HG02571 (cell line): ENCODE measurements around the gene ADAT3.

Experiments
- ATAC-seq: cut with Tn5 transposase; IDR thresholded peaks from one replicate; pipeline ENCODE4 v1.9.1; 2021; ENCODE audit warnings: mild to moderate bottlenecking, moderate library complexity; ENCODE audit not compliant: unreplicated experiment

The ADAT3 gene

DNA sequence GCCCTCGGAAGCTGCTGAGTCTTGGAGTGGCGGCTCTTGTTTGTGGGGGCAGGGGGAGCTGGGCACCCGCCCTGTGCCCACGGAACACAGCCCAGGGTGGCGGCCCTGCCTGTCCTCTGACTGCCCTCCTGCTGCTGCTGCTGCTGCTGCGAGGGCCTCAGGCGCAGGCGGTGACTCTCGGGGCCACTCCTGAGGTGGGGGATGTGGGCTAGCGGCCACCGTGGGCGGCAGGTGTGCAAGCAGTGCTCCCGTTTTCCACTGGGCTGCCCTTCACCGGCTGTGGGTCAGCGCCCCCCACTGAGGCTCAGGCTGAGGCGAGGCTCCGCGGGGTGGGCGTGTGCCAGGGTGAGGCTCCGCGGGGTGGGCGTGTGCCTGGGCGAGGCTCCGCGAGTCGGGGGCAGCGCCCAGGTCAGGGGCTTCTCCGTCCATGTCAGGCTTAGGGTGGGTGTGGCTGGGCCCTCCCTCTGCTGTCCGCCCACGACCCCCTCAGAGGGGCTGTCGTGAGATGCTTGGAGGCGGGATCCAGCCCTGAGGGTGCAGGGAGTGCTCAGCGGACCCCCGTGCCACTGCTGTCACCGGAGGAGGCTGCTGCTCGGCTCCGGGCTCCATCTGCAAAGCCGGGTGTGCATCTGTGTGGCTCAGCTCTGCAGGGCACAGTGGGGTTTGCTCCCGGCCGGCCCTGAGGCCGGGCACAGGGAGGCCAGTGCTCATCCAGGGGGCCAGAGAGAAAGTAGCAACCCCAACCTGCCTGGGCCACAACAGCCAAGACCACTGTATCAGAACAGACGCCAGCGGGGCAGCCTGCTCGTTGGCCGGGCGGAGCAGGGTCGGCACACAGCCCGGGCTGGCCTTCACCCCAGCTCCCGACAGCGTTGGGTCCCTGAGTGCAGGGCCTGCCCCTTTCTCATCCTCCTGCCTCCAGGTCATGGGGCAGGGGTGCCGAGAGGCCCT, 50.2 kb downstream of the ADAT3 start:
- ATAC-seq: no peak

DNA sequence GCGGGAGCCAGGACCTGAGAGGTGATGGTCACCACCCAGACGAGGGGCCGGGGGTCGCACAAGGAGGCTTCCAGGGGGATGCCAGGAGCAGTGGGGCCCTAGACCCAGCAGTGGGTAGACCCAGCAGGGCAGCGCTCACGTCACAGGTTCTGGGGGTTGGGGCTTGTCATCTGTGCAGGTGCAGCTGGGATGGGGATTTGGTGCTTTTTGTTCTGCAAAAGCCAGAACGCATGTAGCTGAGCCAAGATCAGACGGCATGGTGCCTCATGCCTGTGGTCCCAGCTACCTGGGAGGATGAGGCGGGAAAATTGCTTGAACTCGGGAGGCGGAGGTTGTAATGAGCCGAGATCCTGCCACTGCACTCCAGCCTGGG, 50.9 kb downstream of the ADAT3 start:
- no peak for ATAC-seq

DNA sequence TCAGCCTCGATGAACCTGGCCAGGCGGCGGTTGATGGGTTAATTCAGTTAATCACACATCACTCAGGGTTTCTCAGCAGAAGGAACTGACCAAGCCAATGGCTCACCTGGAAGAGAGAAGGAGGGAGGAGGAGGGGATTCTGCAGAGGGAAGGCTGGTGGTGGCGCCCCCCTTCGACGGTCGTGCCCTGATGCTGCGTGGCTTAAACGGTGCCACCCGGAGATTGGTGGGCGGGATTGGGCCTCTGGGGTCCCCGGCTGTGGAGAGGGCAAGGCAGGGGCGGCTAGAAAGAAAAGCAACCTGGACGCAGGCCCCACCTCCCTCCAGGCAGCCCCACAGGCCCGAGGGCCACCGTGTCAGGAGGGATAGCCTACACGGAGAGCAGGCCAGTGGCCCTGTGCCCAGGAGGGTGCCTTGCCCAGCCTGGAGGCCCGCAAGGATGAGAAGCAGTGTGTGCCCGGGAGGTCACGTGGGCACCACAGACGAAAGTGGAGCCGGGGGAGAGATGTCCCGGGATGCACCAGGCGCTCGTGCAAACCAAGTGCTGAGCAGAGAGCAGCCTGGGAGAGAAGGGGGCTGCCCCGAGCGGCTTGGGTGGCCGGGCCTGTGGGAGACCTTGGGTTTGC, 51.8 kb downstream of the ADAT3 start:
- ATAC-seq: no peak

DNA sequence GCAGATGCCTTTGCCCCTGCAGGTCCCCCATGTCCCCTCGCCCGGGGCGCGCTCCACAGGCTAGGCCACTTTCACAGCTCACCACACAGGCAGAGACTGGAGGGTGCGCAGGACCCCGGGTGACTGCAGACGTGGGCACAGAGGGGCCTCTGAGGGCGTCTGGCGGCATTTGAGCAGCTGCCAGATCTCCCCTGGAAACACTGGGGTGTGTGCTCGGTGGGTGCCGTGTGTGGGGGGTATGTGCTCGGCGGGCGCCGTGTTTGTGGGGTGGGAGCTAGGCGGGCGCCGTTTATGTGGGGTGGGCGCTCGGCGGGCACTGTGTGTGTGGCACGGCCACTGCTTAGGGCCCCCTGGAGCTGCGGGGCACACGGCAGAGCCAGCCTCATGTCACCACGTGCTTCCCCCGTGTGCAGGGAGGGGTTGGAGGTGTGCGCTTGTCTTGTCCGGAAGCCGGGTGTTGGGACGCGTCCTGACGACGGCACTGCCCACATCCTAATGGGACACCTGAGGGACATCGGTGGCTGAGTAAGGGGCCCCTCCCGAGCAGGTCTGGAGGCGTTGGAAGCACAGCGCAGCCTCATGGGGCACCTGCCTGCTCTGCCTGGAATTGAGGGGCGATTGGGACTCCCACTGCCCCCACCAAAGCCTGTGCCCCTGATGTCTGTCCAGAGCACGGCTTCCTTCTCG, 52.5 kb downstream of the ADAT3 start:
- no peak for ATAC-seq

DNA sequence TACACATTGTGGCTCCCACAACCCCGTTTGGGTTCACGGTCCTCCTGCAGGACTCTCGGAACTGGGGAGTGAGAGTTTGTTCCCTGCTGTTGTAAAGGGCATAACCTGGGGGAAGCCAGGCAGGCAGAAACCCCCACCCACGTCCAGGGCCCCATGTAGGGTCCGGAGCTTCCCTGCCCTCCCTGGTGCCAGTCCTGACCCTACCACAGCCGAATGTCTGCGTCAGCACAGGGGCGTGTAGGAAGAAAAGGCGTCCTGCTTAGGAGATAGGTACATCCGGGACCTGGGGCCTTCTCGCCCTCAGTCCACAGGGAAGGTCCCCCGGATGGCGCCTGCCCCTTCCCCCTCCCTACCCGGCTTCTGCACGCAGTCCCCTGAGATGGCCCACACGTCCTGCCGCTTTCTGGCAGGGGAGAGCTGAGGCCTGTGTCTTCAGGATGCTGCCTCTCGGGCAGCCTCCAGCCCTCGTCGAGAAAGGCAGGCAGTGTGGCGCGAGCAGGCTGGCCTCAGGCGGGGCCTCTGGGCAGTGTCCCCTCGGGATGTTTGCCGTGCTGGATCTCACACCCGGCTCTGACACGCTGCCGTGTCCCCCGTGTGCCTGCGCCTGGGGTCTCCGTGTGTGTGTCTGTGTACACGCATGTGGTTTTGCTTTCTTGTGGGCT, 54.9 kb downstream of the ADAT3 start:
- no peak for ATAC-seq

DNA sequence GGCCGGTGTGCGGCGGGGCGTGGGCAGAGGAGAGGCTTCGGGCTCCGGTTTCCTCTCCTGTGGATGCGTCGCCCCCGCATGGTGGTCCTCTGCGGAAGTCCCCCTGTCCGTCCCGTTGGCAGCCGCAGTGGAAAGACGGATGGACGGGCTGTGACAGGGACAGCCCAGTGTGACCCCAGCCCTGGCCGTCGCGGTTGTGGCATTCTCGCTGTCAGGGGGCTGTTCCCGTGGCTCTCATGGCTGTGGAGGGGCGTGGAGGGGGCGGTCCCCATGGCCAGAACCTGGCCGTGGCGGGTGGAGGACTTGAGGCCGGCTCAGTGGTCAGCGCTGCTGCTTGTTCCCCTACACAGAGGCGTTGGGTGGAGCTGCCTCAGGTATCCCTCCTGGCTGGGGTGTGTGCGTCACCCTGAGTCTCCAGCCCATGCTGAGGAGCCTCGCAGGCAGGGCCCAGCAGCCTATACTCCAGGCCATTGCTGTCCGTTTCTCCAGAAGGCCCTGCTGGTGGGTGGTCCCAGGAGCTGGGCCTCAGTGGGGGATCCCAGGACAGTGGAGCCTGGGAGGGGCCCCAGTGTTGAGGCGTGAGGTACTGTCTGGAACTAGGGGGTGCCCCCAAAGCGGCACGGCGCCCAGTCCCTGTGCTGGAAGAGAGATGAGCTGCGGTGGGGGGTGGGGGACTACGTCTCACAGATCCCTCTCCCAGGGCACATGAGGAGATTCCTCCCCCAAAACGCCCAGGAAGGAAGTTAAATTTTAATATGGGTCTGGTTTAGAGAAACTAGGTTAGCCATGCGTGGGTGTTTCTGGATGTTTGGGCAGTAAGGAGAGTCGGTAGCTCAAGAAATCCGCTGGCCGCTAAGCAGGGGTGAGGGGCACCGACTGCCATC, 56.0 kb downstream of the ADAT3 start:
- ATAC-seq: no peak

DNA sequence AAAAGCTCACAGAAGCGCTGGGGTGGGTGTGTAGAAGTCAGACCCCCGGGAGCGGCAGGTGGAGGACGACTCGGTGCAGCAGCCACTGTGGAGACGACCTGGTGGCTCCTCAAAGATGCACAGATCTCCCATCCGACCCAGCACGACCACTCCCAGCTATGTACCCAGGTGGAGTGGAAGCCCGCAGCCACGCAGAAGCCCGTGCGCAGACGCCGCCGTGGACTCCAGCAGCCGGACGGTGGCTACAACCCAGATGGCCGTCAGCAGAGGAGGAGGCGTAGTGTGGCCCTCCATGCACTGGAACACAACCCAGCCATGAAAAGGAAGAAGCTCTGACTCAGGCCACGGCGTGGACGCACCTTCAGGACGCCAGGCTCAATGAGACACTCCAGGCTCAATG, 57.5 kb downstream of the ADAT3 start:
- no peak for ATAC-seq
